ENCODE measurements around the gene ARFGEF2. TPM values are rescaled to one million over a fixed set of nuclear protein-coding genes. Genes with fewer than 3 reads are reported as not detected.
"Not testable (repeated sequence)": the region's sequence is repeated elsewhere in the genome, so short reads cannot be mapped to it uniquely, and the experiment has no call there.

The ARFGEF2 gene
- total RNA-seq, 4 donors from 2014 or later, result 29.9 to 84.7 (median 39.1) TPM

GRCh38 chr20:48886811-48887210 lies 34.7 kb upstream of the ARFGEF2 start:
- Histone ChIP-seq H3K36me3 (no peaks in the 10 kb centered on the region), H3K4me1 (no peaks in the 10 kb centered on the region), H3K27me3 (peaks cover 5% of the 10 kb centered on the region), H3K9me3 (no peaks in the 10 kb centered on the region), H3K27ac (no peak overlapping the region), H3K4me3 (no peak overlapping the region)
- no peak for TF ChIP-seq CTCF (IDR thresholded peaks at IDR 0.05)
- DNase-seq (ENCODE audit: low spot score in 2 of 2), result no peak
- WGBS, result 80% methylated on average over 2 of the region's 2 CpGs

GRCh38 chr20:48888517-48888916 lies 33.0 kb upstream of the ARFGEF2 start:
- 83% methylated on average over 6 of the region's 6 CpGs for WGBS
- H3K4me3 ChIP-seq; H3K27ac ChIP-seq; H3K9me3 ChIP-seq; H3K4me1 ChIP-seq; H3K27me3 ChIP-seq; H3K36me3 ChIP-seq; DNase-seq (ENCODE audit: low spot score in 2 of 2): not testable (repeated sequence)

GRCh38 chr20:48889140-48889790 lies 32.2 kb upstream of the ARFGEF2 start:
- H3K27me3 ChIP-seq, result peaks cover 5% of the 10 kb centered on the region
- H3K27ac ChIP-seq, result no peak overlapping the region
- TF ChIP-seq POLR2A (IDR thresholded peaks at IDR 0.05), result no peak
- no peak for TF ChIP-seq POLR2AphosphoS5 (IDR thresholded peaks at IDR 0.05)
- no peak for TF ChIP-seq EP300 (IDR thresholded peaks at IDR 0.05)
- no peak for TF ChIP-seq CTCF (IDR thresholded peaks at IDR 0.05)
- H3K36me3 ChIP-seq, result no peaks in the 10 kb centered on the region
- no peaks in the 10 kb centered on the region for H3K4me1 ChIP-seq
- no peaks in the 10 kb centered on the region for H3K9me3 ChIP-seq
- WGBS, result 81% methylated on average over 3 of the region's 3 CpGs
- DNase-seq (ENCODE audit: low spot score in 2 of 2), result no peak
- no peak overlapping the region for H3K4me3 ChIP-seq

- DNase-seq (ENCODE audit: low spot score in 2 of 2), result no peak
- TF ChIP-seq POLR2A (IDR thresholded peaks at IDR 0.05) (no peak), EP300 (IDR thresholded peaks at IDR 0.05) (no peak), CTCF (IDR thresholded peaks at IDR 0.05) (no peak), POLR2AphosphoS5 (IDR thresholded peaks at IDR 0.05) (no peak)
- 79% methylated on average over 3 of the region's 4 CpGs for WGBS
- Histone ChIP-seq H3K4me1 (no peaks in the 10 kb centered on the region), H3K27ac (no peak overlapping the region), H3K4me3 (no peak overlapping the region), H3K36me3 (no peaks in the 10 kb centered on the region), H3K27me3 (peaks cover 5% of the 10 kb centered on the region), H3K9me3 (no peaks in the 10 kb centered on the region)
Observed at GRCh38 chr20:48891235-48892048, 30.1 kb upstream of the ARFGEF2 start.

GRCh38 chr20:48892049-48892470 lies 29.5 kb upstream of the ARFGEF2 start:
- WGBS, result 53% methylated on average over 3 of the region's 3 CpGs
- H3K4me3 ChIP-seq, result no peak overlapping the region
- DNase-seq (ENCODE audit: low spot score in 2 of 2), result no peak
- H3K4me1 ChIP-seq, result no peaks in the 10 kb centered on the region
- TF ChIP-seq POLR2AphosphoS5 (IDR thresholded peaks at IDR 0.05), result no peak
- no peak for TF ChIP-seq CTCF (IDR thresholded peaks at IDR 0.05)
- TF ChIP-seq EP300 (IDR thresholded peaks at IDR 0.05), result no peak
- no peak for TF ChIP-seq POLR2A (IDR thresholded peaks at IDR 0.05)
- H3K36me3 ChIP-seq, result no peaks in the 10 kb centered on the region
- peaks cover 5% of the 10 kb centered on the region for H3K27me3 ChIP-seq
- no peak overlapping the region for H3K27ac ChIP-seq
- H3K9me3 ChIP-seq, result no peaks in the 10 kb centered on the region
